GM19372 (cell line): ENCODE results near the gene UCN.
A peak's percentile ranks its signal among the peaks of the same experiment; 100 is the strongest.
"Not testable (repeated sequence)": the region's sequence is repeated elsewhere in the genome, so short reads cannot be mapped to it uniquely, and the experiment has no call there.

ENCODE experiments used
- ATAC-seq: cut with Tn5 transposase; IDR thresholded peaks from one replicate; pipeline ENCODE4 v1.9.1; 2021; ENCODE audit warnings: mild to moderate bottlenecking, low read depth, moderate library complexity; ENCODE audit not compliant: unreplicated experiment

The UCN gene

GRCh38 chr2:27308359-27308881, at the start of gene UCN:
TSS of gene UCN (minus strand) at chr2:27308445. CDS start at chr2:27307895, 550 bp downstream.
- ATAC-seq: no peak

- peak; percentile 84 for ATAC-seq
Observed at GRCh38 chr2:27356382-27357181, 48.3 kb upstream of the UCN start, which contains the start of gene GTF3C2. TSS of gene GTF3C2 (minus strand) at chr2:27356764. CDS start at chr2:27343554, 13,210 bp downstream.

GRCh38 chr2:27356056-27356381, 47.8 kb upstream of the UCN start:
- ATAC-seq: peak; percentile 38

GRCh38 chr2:27354597-27354927, 46.3 kb upstream of the UCN start:
- ATAC-seq: no peak

GRCh38 chr2:27353762-27354596, 45.7 kb upstream of the UCN start:
- no peak for ATAC-seq

- ATAC-seq: not testable (repeated sequence)
Observed at GRCh38 chr2:27353386-27353761, 45.1 kb upstream of the UCN start.

GRCh38 chr2:27351802-27352598, 43.8 kb upstream of the UCN start:
- ATAC-seq: no peak

- no peak for ATAC-seq
Observed at GRCh38 chr2:27350106-27350693, 42.0 kb upstream of the UCN start.

GRCh38 chr2:27347641-27348040, 39.4 kb upstream of the UCN start:
- ATAC-seq: no peak

- ATAC-seq: no peak
Observed at GRCh38 chr2:27336173-27336572, 27.9 kb upstream of the UCN start.

GRCh38 chr2:27335311-27335710, 27.1 kb upstream of the UCN start:
- ATAC-seq: no peak

GRCh38 chr2:27324720-27325119, 16.5 kb upstream of the UCN start:
- no peak for ATAC-seq

GRCh38 chr2:27323596-27324285, 15.5 kb upstream of the UCN start:
- ATAC-seq: no peak

- peak; percentile 84 for ATAC-seq
Observed at GRCh38 chr2:27322766-27323595, 14.7 kb upstream of the UCN start, which contains the start of gene MPV17. TSS of gene MPV17 (minus strand) at chr2:27323097. CDS start at chr2:27322517, 580 bp downstream.

GRCh38 chr2:27322301-27322765, 14.1 kb upstream of the UCN start:
- ATAC-seq: no peak

- no peak for ATAC-seq
Observed at GRCh38 chr2:27320958-27321543, 12.8 kb upstream of the UCN start.

GRCh38 chr2:27319839-27320238, 11.6 kb upstream of the UCN start:
- ATAC-seq: not testable (repeated sequence)

- no peak for ATAC-seq
Observed at GRCh38 chr2:27316655-27317412, 8.6 kb upstream of the UCN start.
